GM18505 (cell line): ENCODE measurements around the gene PARP16.
"Not testable (repeated sequence)": the region's sequence is repeated elsewhere in the genome, so short reads cannot be mapped to it uniquely, and the experiment has no call there.

Experiments
- ATAC-seq: cut with Tn5 transposase; IDR thresholded peaks from one replicate; pipeline ENCODE4 v1.9.1; 2021; ENCODE audit not compliant: unreplicated experiment
- POLR2A ChIP-seq: IDR thresholded peaks from 4 replicates; pipeline ENCODE4 v1.6.1; 2011; ENCODE audit warnings: borderline replicate concordance; ENCODE audit not compliant: insufficient read depth, insufficient read length; ENCODE audit errors: extremely low read depth

Gene PARP16

GRCh38 chr15:65254758-65255157 is 31.9 kb downstream of the PARP16 start:
- ATAC-seq: no peak
- TF ChIP-seq POLR2A: no peak

DNA sequence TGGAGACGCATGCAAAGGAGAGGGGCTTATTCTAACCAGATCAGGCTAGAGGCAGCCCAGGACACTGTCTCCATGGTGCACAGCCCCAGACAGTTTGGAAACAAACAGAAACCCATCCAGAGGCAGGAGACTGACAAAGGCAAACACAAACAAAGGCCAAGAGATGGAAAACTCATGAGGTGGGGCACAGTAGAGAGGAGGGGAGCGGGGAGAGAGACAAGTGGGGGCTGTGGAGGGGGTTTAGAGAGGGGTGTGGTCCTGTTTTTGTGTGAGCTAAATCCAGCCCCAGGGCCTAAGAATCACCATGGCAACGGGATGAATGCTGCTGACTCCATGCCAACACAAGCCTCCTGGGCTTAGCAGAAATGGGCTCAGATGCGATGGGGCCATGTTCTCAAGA is 32.3 kb downstream of the PARP16 start:
- ATAC-seq: no peak
- no peak for TF ChIP-seq POLR2A

DNA sequence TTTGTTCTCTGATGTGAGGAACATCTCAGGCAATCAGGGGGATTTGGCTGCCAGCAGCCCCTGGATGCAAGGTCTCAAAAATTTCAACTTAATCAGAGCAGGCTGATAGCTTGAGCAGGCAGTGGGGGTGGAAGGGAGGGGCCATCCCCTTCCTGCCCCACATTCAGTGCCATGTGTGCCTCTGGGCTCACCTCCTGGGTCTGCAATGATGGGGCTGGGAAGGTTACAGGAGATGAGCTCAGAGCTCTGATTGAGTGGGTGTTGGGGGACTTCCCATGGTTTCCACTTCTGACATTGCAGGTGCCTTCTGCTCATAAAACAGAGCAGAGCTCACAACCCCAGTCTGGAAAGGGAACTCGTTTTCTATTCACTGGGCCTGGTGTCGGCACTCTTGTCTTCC is 37.0 kb downstream of the PARP16 start:
- no peak for ATAC-seq
- no peak for TF ChIP-seq POLR2A

GRCh38 chr15:65248511-65249255 is 38.0 kb downstream of the PARP16 start:
- ATAC-seq: no peak
- TF ChIP-seq POLR2A: no peak

DNA sequence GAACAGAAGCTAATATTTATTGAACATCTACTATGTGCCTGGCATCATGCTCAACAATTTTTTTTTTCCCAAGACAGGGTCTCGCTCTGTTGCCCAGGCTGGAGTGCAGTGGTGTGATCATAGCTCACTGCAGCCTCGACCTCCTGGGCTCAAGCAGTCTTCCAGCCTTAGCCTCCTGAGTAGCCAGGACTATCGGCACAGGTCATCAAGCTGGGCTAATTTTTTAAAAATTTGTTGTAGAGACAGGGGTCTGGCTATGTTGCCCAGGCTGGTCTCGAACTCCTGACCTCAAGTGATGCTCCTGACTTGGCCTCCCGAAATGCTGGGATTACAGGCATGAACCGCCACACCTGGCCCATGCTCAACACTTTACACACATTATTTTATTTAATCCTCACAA is 39.7 kb downstream of the PARP16 start:
- no peak for TF ChIP-seq POLR2A
- no peak for ATAC-seq

DNA sequence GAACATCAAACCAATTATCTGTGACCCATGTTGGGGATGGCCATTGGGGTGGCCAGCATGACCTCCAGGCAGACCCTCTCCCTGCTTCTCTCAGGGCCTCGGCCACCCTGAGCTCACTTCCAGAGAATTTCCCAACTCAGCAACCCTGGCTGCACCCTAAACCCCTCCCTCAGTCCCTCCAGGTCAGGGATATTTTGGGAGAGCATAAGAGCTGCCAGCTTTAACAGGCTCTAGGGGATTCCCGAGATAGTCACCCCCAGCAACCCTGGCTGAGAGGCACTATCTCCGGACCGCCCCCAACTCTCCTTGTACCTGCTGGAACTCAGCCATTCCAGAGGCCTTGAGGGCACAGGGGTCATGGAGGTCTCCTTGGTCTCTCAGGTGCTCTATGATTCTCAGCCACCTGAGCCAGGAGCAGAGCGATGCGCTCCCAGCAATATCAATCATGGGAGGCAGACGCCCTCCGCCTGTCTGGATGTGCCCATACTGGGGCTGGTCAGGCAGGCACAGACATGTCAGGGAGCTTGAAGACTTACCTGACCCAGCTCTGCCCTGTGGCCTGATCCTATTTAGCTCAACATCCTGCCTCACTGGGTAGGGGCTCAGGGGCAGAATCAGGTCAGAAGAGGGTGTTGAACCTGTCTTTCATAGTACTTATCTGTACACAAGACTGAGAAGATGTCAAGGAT is 40.5 kb downstream of the PARP16 start:
- TF ChIP-seq POLR2A: no peak
- ATAC-seq: no peak

DNA sequence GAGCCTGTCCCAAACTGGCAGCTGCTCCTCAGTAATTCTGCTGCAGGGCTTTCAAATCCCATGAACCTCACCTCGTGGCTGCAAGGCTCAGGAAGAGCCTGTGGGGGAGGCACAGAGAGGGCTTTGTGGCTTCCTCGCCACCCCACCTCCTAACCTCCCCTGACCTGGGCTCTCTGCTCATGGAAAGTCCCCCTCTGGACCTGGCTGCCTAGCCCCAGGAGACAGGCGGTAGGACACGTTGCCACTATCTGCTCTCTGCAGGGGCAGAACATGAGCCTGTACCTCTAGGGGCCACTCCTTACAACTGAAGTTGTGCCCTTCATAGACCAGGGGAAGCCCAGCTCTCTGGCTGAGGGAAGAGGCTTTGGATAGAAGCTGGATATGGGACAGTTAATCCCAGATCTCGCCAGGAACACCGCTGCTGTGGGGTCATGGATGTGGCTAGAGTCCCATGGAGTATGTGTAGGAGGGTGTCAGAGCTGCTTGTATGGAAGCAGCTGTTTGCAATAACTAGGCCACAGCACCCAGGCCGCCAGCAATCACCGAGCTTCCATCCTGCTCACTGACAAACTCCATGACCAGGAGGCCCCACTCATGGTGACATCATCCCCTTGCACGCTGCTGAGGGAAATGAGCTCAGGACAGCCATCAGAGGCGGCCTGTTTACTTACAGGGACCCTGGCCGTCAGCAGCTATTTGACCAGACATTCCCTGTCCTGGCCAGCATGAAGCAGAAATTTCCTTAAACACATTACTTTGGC is 41.4 kb downstream of the PARP16 start:
- no peak for ATAC-seq
- no peak for TF ChIP-seq POLR2A

- TF ChIP-seq POLR2A: no peak
- no peak for ATAC-seq
These were observed 42.0 kb downstream of the PARP16 start for GRCh38 chr15:65244638-65245037.

DNA sequence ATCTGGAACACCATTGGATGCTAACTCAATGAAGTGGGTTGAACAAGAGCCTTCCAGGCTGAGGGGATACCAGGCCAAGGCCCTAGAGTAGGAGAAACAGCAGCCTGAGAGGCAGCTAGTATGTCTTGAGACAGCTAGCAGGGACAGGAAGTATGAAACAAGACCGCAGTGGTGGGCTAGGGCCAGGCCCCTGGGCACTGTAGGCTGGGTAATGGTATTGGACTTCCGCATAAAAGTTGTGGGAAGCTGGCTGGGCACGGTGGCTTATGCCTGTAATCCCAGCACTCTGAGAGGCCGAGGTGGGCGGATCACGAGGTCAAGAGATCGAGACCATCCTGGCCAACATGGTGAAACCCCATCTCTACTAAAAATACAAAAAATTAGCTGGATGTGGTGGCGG is 50.2 kb downstream of the PARP16 start:
- ATAC-seq: not testable (repeated sequence)

DNA sequence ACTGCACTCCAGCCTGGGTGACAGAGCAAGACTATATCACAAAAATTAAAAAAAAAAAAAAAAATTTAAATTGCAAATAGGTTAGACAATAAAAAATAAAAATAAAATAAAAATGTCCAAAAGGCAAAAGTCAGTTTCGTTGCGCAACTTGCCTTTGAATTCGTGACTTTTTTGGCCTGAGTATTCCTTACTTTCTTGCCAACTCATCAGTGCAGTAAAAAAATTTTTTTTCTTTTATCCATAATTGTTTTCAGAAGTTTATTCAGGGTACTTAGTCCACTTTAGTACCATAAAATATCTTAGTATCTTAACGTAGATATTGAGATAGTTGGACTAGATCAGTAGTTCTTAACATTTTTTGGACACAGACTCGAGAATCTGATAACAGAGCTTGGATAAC is 53.0 kb downstream of the PARP16 start:
- ATAC-seq: no peak
- TF ChIP-seq POLR2A: no peak

DNA sequence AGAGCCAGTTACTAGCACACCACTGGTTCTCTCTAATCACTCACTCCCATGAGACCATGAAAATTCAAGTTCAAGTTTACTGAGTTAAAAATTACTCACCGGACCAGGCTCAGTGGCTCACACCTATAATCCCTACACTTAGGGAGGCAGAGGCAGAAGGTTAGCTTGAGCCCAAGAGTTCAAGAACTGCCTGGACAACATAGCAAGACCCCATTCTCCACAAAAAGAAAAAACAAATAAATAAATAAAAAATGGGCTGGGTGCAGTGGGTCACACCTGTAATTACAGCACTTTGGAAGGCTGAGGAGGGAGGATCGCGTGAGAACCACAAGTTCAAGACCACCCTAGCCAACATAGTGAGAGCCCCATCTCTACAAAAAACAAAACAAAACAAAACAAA is 54.2 kb downstream of the PARP16 start:
- ATAC-seq: no peak
- TF ChIP-seq POLR2A: no peak

DNA sequence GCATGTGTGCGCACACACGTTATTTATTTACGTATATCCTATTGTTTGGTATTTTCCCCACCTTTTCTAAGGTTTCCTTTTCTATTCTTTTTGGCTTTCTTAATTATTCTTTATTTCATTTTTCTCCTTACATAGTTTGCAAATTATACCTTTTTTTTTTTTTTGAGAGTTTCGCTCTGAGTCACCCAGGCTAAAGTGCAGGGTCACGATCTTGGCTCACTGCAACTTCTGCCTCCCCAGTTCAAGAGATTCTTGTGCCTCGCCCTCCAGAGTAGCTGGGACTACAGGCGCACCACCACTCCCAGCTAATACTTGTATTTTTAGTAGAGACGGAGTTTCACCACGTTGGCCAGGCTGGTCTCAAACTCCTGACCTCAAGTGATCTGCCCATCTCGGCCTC is 55.4 kb downstream of the PARP16 start:
- no peak for TF ChIP-seq POLR2A
- no peak for ATAC-seq

- not testable (repeated sequence) for ATAC-seq
These were observed 59.8 kb downstream of the PARP16 start for GRCh38 chr15:65226901-65227300.

- TF ChIP-seq POLR2A: no peak
- ATAC-seq: no peak
These were observed 60.5 kb downstream of the PARP16 start for GRCh38 chr15:65226221-65226620.
